Large intestine (tissue), 3 donors: ENCODE measurements around the gene TMEM184A. TPM values are rescaled to one million over a fixed set of nuclear protein-coding genes. Genes with fewer than 3 reads are reported as not detected.
A peak's percentile ranks its signal among the peaks of the same experiment; 100 is the strongest.

Experiments
- DNase-seq, 2 donors: peaks; one replicate each; pipeline versions ENCODE4 v3.0.0 to v3.0.0-alpha.2; 2013
- H3K27ac ChIP-seq: one replicate; pipeline ENCODE4 v1.5.1; 2013; ENCODE audit warnings: low read length
- H3K27me3 ChIP-seq: 2 replicates; pipeline ENCODE4 v1.6.1; 2013; ENCODE audit warnings: low read length; ENCODE audit not compliant: control insufficient read depth, insufficient read depth
- H3K36me3 ChIP-seq: 2 replicates; pipeline ENCODE4 v1.6.1; 2013; ENCODE audit warnings: low read length; ENCODE audit not compliant: control insufficient read depth, insufficient read depth
- H3K4me1 ChIP-seq: one replicate; pipeline ENCODE4 v1.6.1; 2013; ENCODE audit warnings: low read length; ENCODE audit not compliant: control insufficient read depth, insufficient read depth
- H3K4me3 ChIP-seq: one replicate; pipeline ENCODE4 v1.5.1; 2013; ENCODE audit warnings: low read length
- H3K9me3 ChIP-seq: one replicate; pipeline ENCODE4 v1.6.1; 2013; ENCODE audit warnings: mild to moderate bottlenecking, low read depth, low read length, moderate library complexity; ENCODE audit not compliant: control insufficient read depth
- WGBS: methylation state at CpG from one replicate; pipeline ENCODE4 v1.1.5; 2013; ENCODE audit warnings: low lambda C conversion rate; ENCODE audit not compliant: insufficient coverage; 5-methylcytosine and 5-hydroxymethylcytosine counted together
- polyA plus RNA-seq: library from polyadenylated mRNA; unstranded; fragments of 120-200 nt; gene quantifications from one replicate; pipeline ENCODE4 v1.2.1, GENCODE V29; 2013

TMEM184A gene
- polyA plus RNA-seq, 1 donor, result 58.6 TPM

GRCh38 chr7:1538544-1539180, 17.3 kb downstream of the TMEM184A start:
- no peak for DNase-seq
- Histone ChIP-seq H3K36me3 (peaks cover 50% of the 10 kb centered on the region), H3K4me3 (no peak overlapping the region), H3K9me3 (peaks cover 17% of the 10 kb centered on the region), H3K27ac (no peak overlapping the region), H3K4me1 (peaks cover 27% of the 10 kb centered on the region), H3K27me3 (no peaks in the 10 kb centered on the region)
- no CpG with 5 or more reads among the region's 25 CpGs for WGBS

GRCh38 chr7:1537535-1538412, 18.2 kb downstream of the TMEM184A start:
- Histone ChIP-seq H3K36me3 (peaks cover 50% of the 10 kb centered on the region), H3K27me3 (no peaks in the 10 kb centered on the region), H3K4me1 (peaks cover 36% of the 10 kb centered on the region), H3K27ac (peak overlapping the region; percentile 86), H3K9me3 (peaks cover 17% of the 10 kb centered on the region), H3K4me3 (peak overlapping the region; percentile 45)
- DNase-seq, result peak; percentile 69 to 72
- no CpG with 5 or more reads among the region's 56 CpGs for WGBS

GRCh38 chr7:1536743-1537534, 19.1 kb downstream of the TMEM184A start:
- WGBS, result no CpG with 5 or more reads among the region's 52 CpGs
- Histone ChIP-seq H3K27me3 (no peaks in the 10 kb centered on the region), H3K4me3 (peak overlapping the region; percentile 45), H3K9me3 (peaks cover 14% of the 10 kb centered on the region), H3K27ac (peak overlapping the region; percentile 86), H3K36me3 (peaks cover 45% of the 10 kb centered on the region), H3K4me1 (peaks cover 44% of the 10 kb centered on the region)
- peak; percentile 96 for DNase-seq

- Histone ChIP-seq H3K9me3 (peaks cover 14% of the 10 kb centered on the region), H3K4me3 (no peak overlapping the region)
Measured at GRCh38 chr7:1536455-1536742, 19.6 kb downstream of the TMEM184A start.

GRCh38 chr7:1535701-1536454, 20.1 kb downstream of the TMEM184A start:
- H3K27me3 ChIP-seq, result no peaks in the 10 kb centered on the region
- peak in 1 of 2 donors; percentile 74 for DNase-seq
- H3K27ac ChIP-seq, result peak overlapping the region; percentile 86
- WGBS, result 93% methylated on average over 3 of the region's 42 CpGs
- H3K9me3 ChIP-seq, result peaks cover 14% of the 10 kb centered on the region
- H3K36me3 ChIP-seq, result peaks cover 35% of the 10 kb centered on the region
- H3K4me1 ChIP-seq, result peaks cover 48% of the 10 kb centered on the region
- H3K4me3 ChIP-seq, result no peak overlapping the region

More at GRCh38 chr7:1536455-1536742, 19.6 kb downstream of the TMEM184A start:
- Histone ChIP-seq H3K36me3 (peaks cover 40% of the 10 kb centered on the region), H3K27ac (peak overlapping the region; percentile 86), H3K27me3 (no peaks in the 10 kb centered on the region), H3K4me1 (peaks cover 48% of the 10 kb centered on the region)
- WGBS, result 60% methylated on average over 1 of the region's 7 CpGs
- no peak for DNase-seq

GRCh38 chr7:1535100-1535458, 20.9 kb downstream of the TMEM184A start:
- no peaks in the 10 kb centered on the region for H3K27me3 ChIP-seq
- H3K4me3 ChIP-seq, result no peak overlapping the region
- no peak overlapping the region for H3K27ac ChIP-seq
- DNase-seq, result no peak
- H3K9me3 ChIP-seq, result peaks cover 14% of the 10 kb centered on the region
- WGBS, result no CpG with 5 or more reads among the region's 6 CpGs
- H3K36me3 ChIP-seq, result peaks cover 29% of the 10 kb centered on the region
- peaks cover 51% of the 10 kb centered on the region for H3K4me1 ChIP-seq

- Histone ChIP-seq H3K9me3 (peaks cover 9% of the 10 kb centered on the region), H3K4me1 (peaks cover 56% of the 10 kb centered on the region), H3K4me3 (no peak overlapping the region), H3K27me3 (no peaks in the 10 kb centered on the region), H3K27ac (no peak overlapping the region), H3K36me3 (peaks cover 23% of the 10 kb centered on the region)
- no peak for DNase-seq
- no CpG with 5 or more reads among the region's 30 CpGs for WGBS
Measured at GRCh38 chr7:1534330-1535099, 21.5 kb downstream of the TMEM184A start.

- Histone ChIP-seq H3K4me3 (no peak overlapping the region), H3K36me3 (peaks cover 17% of the 10 kb centered on the region)
- no peak for DNase-seq
Measured at GRCh38 chr7:1533547-1534329, 22.3 kb downstream of the TMEM184A start.

GRCh38 chr7:1533255-1533546, 22.8 kb downstream of the TMEM184A start:
- peak overlapping the region; percentile 82 for H3K4me3 ChIP-seq
- H3K36me3 ChIP-seq, result peaks cover 17% of the 10 kb centered on the region
- H3K27ac ChIP-seq, result peak overlapping the region; percentile 96
- WGBS, result no CpG with 5 or more reads among the region's 9 CpGs
- no peaks in the 10 kb centered on the region for H3K27me3 ChIP-seq
- peaks cover 53% of the 10 kb centered on the region for H3K4me1 ChIP-seq
- DNase-seq, result no peak
- H3K9me3 ChIP-seq, result peaks cover 9% of the 10 kb centered on the region

More at GRCh38 chr7:1533547-1534329, 22.3 kb downstream of the TMEM184A start:
- Histone ChIP-seq H3K4me1 (peaks cover 56% of the 10 kb centered on the region), H3K9me3 (peaks cover 9% of the 10 kb centered on the region), H3K27me3 (no peaks in the 10 kb centered on the region), H3K27ac (peak overlapping the region; percentile 96)
- WGBS, result no CpG with 5 or more reads among the region's 24 CpGs
